ENCODE results near the gene RFC3. TPM values are rescaled to one million over a fixed set of nuclear protein-coding genes. Genes with fewer than 3 reads are reported as not detected.

Gene RFC3
- total RNA-seq, 1 donor from 2014 or later, result 74.7 TPM

- Mint-ChIP-seq H3K27ac (no peak overlapping the region), H3K4me3 (no peak overlapping the region), H3K27me3 (ENCODE audit: insufficient read depth) (no peaks in the 10 kb centered on the region), H3K36me3 (ENCODE audit: low read depth) (peaks cover 45% of the 10 kb centered on the region), H3K9me3 (no peaks in the 10 kb centered on the region), H3K4me1 (ENCODE audit: low read depth) (peaks cover 45% of the 10 kb centered on the region)
- intact Hi-C loops (cut with micrococcal nuclease), result loop anchor here (10.0 kb wide), 4 partner anchors 922 to 1792 kb away; partner anchors contain the start of genes BRCA2, FRY, NBEA and ZAR1L
- no peak for DNase-seq (ENCODE audit: low spot score)
Measured at GRCh38 chr13:33827139-33827538, 9.2 kb downstream of the RFC3 start.

GRCh38 chr13:33828431-33829129 is 10.6 kb downstream of the RFC3 start:
- Mint-ChIP-seq H3K9me3 (no peaks in the 10 kb centered on the region), H3K4me3 (no peak overlapping the region), H3K36me3 (ENCODE audit: low read depth) (peaks cover 45% of the 10 kb centered on the region), H3K4me1 (ENCODE audit: low read depth) (peaks cover 31% of the 10 kb centered on the region), H3K27me3 (ENCODE audit: insufficient read depth) (no peaks in the 10 kb centered on the region), H3K27ac (peak overlapping the region; percentile 80)
- intact Hi-C loops (cut with micrococcal nuclease), result loop anchor here (10.0 kb wide), 4 partner anchors 924 to 1794 kb away; partner anchors contain the start of genes BRCA2, FRY, NBEA and ZAR1L
- no peak for DNase-seq (ENCODE audit: low spot score)

- Mint-ChIP-seq H3K27me3 (ENCODE audit: insufficient read depth) (no peaks in the 10 kb centered on the region), H3K36me3 (ENCODE audit: low read depth) (peaks cover 48% of the 10 kb centered on the region), H3K4me1 (ENCODE audit: low read depth) (peaks cover 16% of the 10 kb centered on the region), H3K4me3 (no peak overlapping the region), H3K27ac (no peak overlapping the region), H3K9me3 (no peaks in the 10 kb centered on the region)
- no peak for DNase-seq (ENCODE audit: low spot score)
- intact Hi-C loops (cut with micrococcal nuclease), result loop anchor here (2.0 kb wide), 1 partner anchor 14 kb away; the partner anchor contains the start of gene RFC3
Measured at GRCh38 chr13:33832872-33833271, 14.9 kb downstream of the RFC3 start.

GRCh38 chr13:33838647-33839046 is 20.7 kb downstream of the RFC3 start:
- intact Hi-C loops (cut with micrococcal nuclease), result no loop called here
- Mint-ChIP-seq H3K4me1 (ENCODE audit: low read depth) (no peaks in the 10 kb centered on the region), H3K27ac (no peak overlapping the region), H3K27me3 (ENCODE audit: insufficient read depth) (no peaks in the 10 kb centered on the region), H3K36me3 (ENCODE audit: low read depth) (peaks cover 45% of the 10 kb centered on the region), H3K9me3 (no peaks in the 10 kb centered on the region), H3K4me3 (no peak overlapping the region)
- no peak for DNase-seq (ENCODE audit: low spot score)

GRCh38 chr13:33840402-33840801 is 22.5 kb downstream of the RFC3 start:
- no peak overlapping the region for H3K4me3 Mint-ChIP-seq
- H3K9me3 Mint-ChIP-seq, result no peaks in the 10 kb centered on the region
- H3K27me3 Mint-ChIP-seq (ENCODE audit: insufficient read depth), result no peaks in the 10 kb centered on the region
- intact Hi-C loops (cut with micrococcal nuclease), result no loop called here
- DNase-seq (ENCODE audit: low spot score), result no peak
- H3K27ac Mint-ChIP-seq, result no peak overlapping the region
- H3K4me1 Mint-ChIP-seq (ENCODE audit: low read depth), result no peaks in the 10 kb centered on the region
- peaks cover 46% of the 10 kb centered on the region for H3K36me3 Mint-ChIP-seq (ENCODE audit: low read depth)

- Mint-ChIP-seq H3K27ac (no peak overlapping the region), H3K4me3 (no peak overlapping the region), H3K36me3 (ENCODE audit: low read depth) (peaks cover 41% of the 10 kb centered on the region), H3K27me3 (ENCODE audit: insufficient read depth) (no peaks in the 10 kb centered on the region), H3K4me1 (ENCODE audit: low read depth) (no peaks in the 10 kb centered on the region), H3K9me3 (no peaks in the 10 kb centered on the region)
- DNase-seq (ENCODE audit: low spot score), result no peak
- intact Hi-C loops (cut with micrococcal nuclease), result no loop called here
Measured at GRCh38 chr13:33842207-33842606, 24.3 kb downstream of the RFC3 start.

GRCh38 chr13:33842986-33843385 is 25.0 kb downstream of the RFC3 start:
- intact Hi-C loops (cut with micrococcal nuclease), result no loop called here
- H3K4me1 Mint-ChIP-seq (ENCODE audit: low read depth), result no peaks in the 10 kb centered on the region
- H3K27me3 Mint-ChIP-seq (ENCODE audit: insufficient read depth), result no peaks in the 10 kb centered on the region
- no peak for DNase-seq (ENCODE audit: low spot score)
- no peaks in the 10 kb centered on the region for H3K9me3 Mint-ChIP-seq
- H3K36me3 Mint-ChIP-seq (ENCODE audit: low read depth), result peaks cover 42% of the 10 kb centered on the region
- H3K27ac Mint-ChIP-seq, result no peak overlapping the region
- H3K4me3 Mint-ChIP-seq, result no peak overlapping the region

- H3K4me3 Mint-ChIP-seq, result no peak overlapping the region
- DNase-seq (ENCODE audit: low spot score), result no peak
- no peaks in the 10 kb centered on the region for H3K4me1 Mint-ChIP-seq (ENCODE audit: low read depth)
- no peaks in the 10 kb centered on the region for H3K9me3 Mint-ChIP-seq
- H3K27me3 Mint-ChIP-seq (ENCODE audit: insufficient read depth), result no peaks in the 10 kb centered on the region
- intact Hi-C loops (cut with micrococcal nuclease), result no loop called here
- no peak overlapping the region for H3K27ac Mint-ChIP-seq
- H3K36me3 Mint-ChIP-seq (ENCODE audit: low read depth), result peaks cover 34% of the 10 kb centered on the region
Measured at GRCh38 chr13:33845572-33846302, 27.8 kb downstream of the RFC3 start.

- H3K4me3 Mint-ChIP-seq, result no peak overlapping the region
- H3K36me3 Mint-ChIP-seq (ENCODE audit: low read depth), result peaks cover 37% of the 10 kb centered on the region
- intact Hi-C loops (cut with micrococcal nuclease), result no loop called here
- H3K27ac Mint-ChIP-seq, result no peak overlapping the region
- no peaks in the 10 kb centered on the region for H3K4me1 Mint-ChIP-seq (ENCODE audit: low read depth)
- no peaks in the 10 kb centered on the region for H3K9me3 Mint-ChIP-seq
- no peaks in the 10 kb centered on the region for H3K27me3 Mint-ChIP-seq (ENCODE audit: insufficient read depth)
- DNase-seq (ENCODE audit: low spot score), result no peak
Measured at GRCh38 chr13:33846303-33847062, 28.5 kb downstream of the RFC3 start.

GRCh38 chr13:33849211-33849610 is 31.3 kb downstream of the RFC3 start:
- H3K4me1 Mint-ChIP-seq (ENCODE audit: low read depth), result no peaks in the 10 kb centered on the region
- intact Hi-C loops (cut with micrococcal nuclease), result no loop called here
- no peak overlapping the region for H3K27ac Mint-ChIP-seq
- peaks cover 27% of the 10 kb centered on the region for H3K36me3 Mint-ChIP-seq (ENCODE audit: low read depth)
- H3K27me3 Mint-ChIP-seq (ENCODE audit: insufficient read depth), result no peaks in the 10 kb centered on the region
- no peak for DNase-seq (ENCODE audit: low spot score)
- H3K4me3 Mint-ChIP-seq, result no peak overlapping the region
- H3K9me3 Mint-ChIP-seq, result no peaks in the 10 kb centered on the region

- Mint-ChIP-seq H3K27me3 (ENCODE audit: insufficient read depth) (no peaks in the 10 kb centered on the region), H3K4me1 (ENCODE audit: low read depth) (no peaks in the 10 kb centered on the region), H3K9me3 (no peaks in the 10 kb centered on the region), H3K4me3 (no peak overlapping the region), H3K27ac (no peak overlapping the region), H3K36me3 (ENCODE audit: low read depth) (peaks cover 8% of the 10 kb centered on the region)
- DNase-seq (ENCODE audit: low spot score), result no peak
- intact Hi-C loops (cut with micrococcal nuclease), result no loop called here
Measured at GRCh38 chr13:33855371-33855895, 37.5 kb downstream of the RFC3 start.

- H3K27ac Mint-ChIP-seq, result no peak overlapping the region
- no peaks in the 10 kb centered on the region for H3K9me3 Mint-ChIP-seq
- intact Hi-C loops (cut with micrococcal nuclease), result no loop called here
- H3K4me1 Mint-ChIP-seq (ENCODE audit: low read depth), result no peaks in the 10 kb centered on the region
- H3K27me3 Mint-ChIP-seq (ENCODE audit: insufficient read depth), result no peaks in the 10 kb centered on the region
- no peak overlapping the region for H3K4me3 Mint-ChIP-seq
- no peak for DNase-seq (ENCODE audit: low spot score)
- H3K36me3 Mint-ChIP-seq (ENCODE audit: low read depth), result peaks cover 3% of the 10 kb centered on the region
Measured at GRCh38 chr13:33859691-33860303, 41.8 kb downstream of the RFC3 start.
